Measurements from ENCODE around the gene KCNQ4. TPM values are rescaled to one million over a fixed set of nuclear protein-coding genes. Genes with fewer than 3 reads are reported as not detected.

Gene KCNQ4
- total and polyA plus RNA-seq, 4 experiments from 2014 or later: 0.14 to 0.33 (median 0.20) TPM; not detected in 1

GRCh38 chr1:40795811-40796586 lies 12.4 kb downstream of the KCNQ4 start:
- DNase-seq: peak in 1 of 5 donors; percentile 35
- ChIA-PET POLR2A (ENCODE audit: partially characterized antibody) (interaction anchor here (1.1 to 2.0 kb wide), 4 partner anchors 10 to 105 kb away, joined by 3 to 4 read pairs (median 4); partner anchors contain the start of genes CITED4 and NFYC), CTCF (ENCODE audit: partially characterized antibody) (interaction anchor here (1.9 to 4.5 kb wide), 2 partner anchors 20 to 24 kb away, joined by 7 to 32 read pairs; no protein-coding TSS in a partner anchor)
- peaks cover 31% of the 10 kb centered on the region for H3K4me1 ChIP-seq (ENCODE audit: insufficient read depth, low read length)
- H3K27me3 Mint-ChIP-seq: peaks cover 0 to 3% of the 10 kb centered on the region in 2 donors
- H3K9me3 Mint-ChIP-seq: no peaks in the 10 kb centered on the region
- intact Hi-C loops (cut with micrococcal nuclease): no loop called here
- H3K9me3 ChIP-seq (ENCODE audit: control insufficient read depth in 1 of 2, low read length in 2 of 2): no peaks in the 10 kb centered on the region
- no peaks in the 10 kb centered on the region for H3K36me3 Mint-ChIP-seq
- H3K4me3 ChIP-seq (ENCODE audit: low read length in 2 of 2): no peak overlapping the region
- H3K4me3 Mint-ChIP-seq: peak overlapping the region in 6 of 8 donors; percentile 52 to 76 (median 68)
- H3K4me1 Mint-ChIP-seq: peaks cover 10 to 34% (median 27%) of the 10 kb centered on the region in 4 donors
- no peaks in the 10 kb centered on the region for H3K27me3 ChIP-seq (ENCODE audit: insufficient read depth, low read length)
- H3K36me3 ChIP-seq (ENCODE audit: insufficient read depth, low read length): no peaks in the 10 kb centered on the region
- H3K27ac ChIP-seq (ENCODE audit: low read depth, low read length): no peak overlapping the region
- peak overlapping the region; percentile 11 to 68 (median 59) for H3K27ac Mint-ChIP-seq

DNA sequence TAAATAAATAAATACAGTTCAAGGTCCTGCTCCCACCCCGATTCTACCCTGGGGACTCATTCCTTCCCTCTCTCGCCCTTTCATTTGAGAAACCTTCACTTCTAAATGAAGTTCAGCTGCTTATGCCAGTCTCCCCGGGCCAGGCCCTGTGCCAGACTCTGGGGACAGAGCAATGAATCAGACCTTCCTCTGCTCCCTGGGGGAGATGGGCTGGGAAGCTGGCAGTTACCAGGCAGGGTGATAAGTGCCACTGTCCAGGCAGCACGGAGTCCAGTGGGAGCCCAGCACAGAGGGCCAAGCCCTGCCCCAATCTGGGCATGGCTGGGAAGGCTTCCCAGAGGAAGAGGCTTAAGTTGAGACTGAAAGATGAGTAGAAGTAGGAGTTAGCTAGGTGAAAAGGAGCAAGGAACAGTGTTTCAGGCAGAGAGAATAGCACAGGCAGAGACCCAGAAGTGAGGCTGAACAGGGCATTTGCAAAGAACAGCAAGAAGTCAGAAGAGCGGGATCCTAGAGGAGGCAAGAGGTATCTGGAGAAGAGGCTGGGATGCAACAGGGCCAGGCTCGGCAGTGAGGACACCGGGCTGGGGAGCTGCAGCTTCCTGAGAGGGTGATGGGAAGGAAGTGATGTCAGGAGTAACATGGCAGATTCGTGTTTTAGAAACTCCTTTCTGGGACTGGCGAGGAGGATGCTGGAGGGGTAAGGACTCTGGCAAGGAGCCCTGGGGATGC lies 13.5 kb downstream of the KCNQ4 start:
- no peaks in the 10 kb centered on the region for H3K9me3 ChIP-seq (ENCODE audit: control insufficient read depth in 1 of 2, low read length in 2 of 2)
- ChIA-PET POLR2A (ENCODE audit: partially characterized antibody) (interaction anchor here (1.2 to 2.6 kb wide), 5 partner anchors 9 to 105 kb away, joined by 3 to 9 read pairs (median 4); partner anchors contain the start of genes CITED4 and NFYC), CTCF (ENCODE audit: partially characterized antibody) (interaction anchor here (1.1 to 4.5 kb wide), 2 partner anchors 22 to 54 kb away, joined by 3 to 32 read pairs; no protein-coding TSS in a partner anchor)
- peaks cover 0 to 3% of the 10 kb centered on the region in 2 donors for H3K27me3 Mint-ChIP-seq
- H3K36me3 ChIP-seq (ENCODE audit: insufficient read depth, low read length): no peaks in the 10 kb centered on the region
- H3K4me3 ChIP-seq (ENCODE audit: low read length in 2 of 2): no peak overlapping the region
- intact Hi-C loops (cut with micrococcal nuclease): no loop called here
- H3K27me3 ChIP-seq (ENCODE audit: insufficient read depth, low read length): no peaks in the 10 kb centered on the region
- peaks cover 42% of the 10 kb centered on the region for H3K4me1 ChIP-seq (ENCODE audit: insufficient read depth, low read length)
- H3K4me3 Mint-ChIP-seq: peak overlapping the region; percentile 7 to 90 (median 59)
- no peak for DNase-seq
- H3K9me3 Mint-ChIP-seq: no peaks in the 10 kb centered on the region
- H3K27ac ChIP-seq (ENCODE audit: low read depth, low read length): no peak overlapping the region
- no peaks in the 10 kb centered on the region for H3K36me3 Mint-ChIP-seq
- H3K27ac Mint-ChIP-seq: peak overlapping the region in 6 of 7 donors; percentile 14 to 70 (median 50)
- peaks cover 21 to 45% (median 37%) of the 10 kb centered on the region in 4 donors for H3K4me1 Mint-ChIP-seq

DNA sequence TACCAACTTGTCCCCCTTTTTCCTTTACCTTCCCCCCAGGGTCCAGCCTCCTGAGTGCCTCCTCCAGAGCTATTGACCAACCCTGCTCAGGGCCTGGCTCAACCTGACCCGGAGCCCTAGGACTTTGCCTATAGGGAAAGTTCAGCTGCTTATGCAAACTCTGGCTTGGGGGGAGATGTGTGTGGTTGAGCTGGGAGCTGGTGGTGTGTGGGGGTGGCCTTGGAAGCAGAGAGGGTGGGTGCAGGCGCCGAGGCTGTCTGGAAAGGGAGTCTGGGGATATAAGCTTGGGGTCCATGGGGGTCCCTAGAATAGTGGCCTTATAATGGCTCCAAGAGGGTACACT lies 14.1 kb downstream of the KCNQ4 start:
- Histone ChIP-seq H3K4me3 (ENCODE audit: low read length in 2 of 2) (no peak overlapping the region), H3K9me3 (ENCODE audit: control insufficient read depth in 1 of 2, low read length in 2 of 2) (no peaks in the 10 kb centered on the region), H3K36me3 (ENCODE audit: insufficient read depth, low read length) (no peaks in the 10 kb centered on the region), H3K4me1 (ENCODE audit: insufficient read depth, low read length) (peaks cover 43% of the 10 kb centered on the region), H3K27me3 (ENCODE audit: insufficient read depth, low read length) (no peaks in the 10 kb centered on the region), H3K27ac (ENCODE audit: low read depth, low read length) (no peak overlapping the region)
- peak overlapping the region in 4 of 8 donors; percentile 47 to 85 (median 68) for H3K4me3 Mint-ChIP-seq
- H3K4me1 Mint-ChIP-seq: peaks cover 22 to 50% (median 38%) of the 10 kb centered on the region in 4 donors
- no peak for DNase-seq
- intact Hi-C loops (cut with micrococcal nuclease): no loop called here
- ChIA-PET CTCF (ENCODE audit: partially characterized antibody) (interaction anchor here (1.1 to 4.5 kb wide), 2 partner anchors 22 to 53 kb away, joined by 3 to 32 read pairs; no protein-coding TSS in a partner anchor), POLR2A (ENCODE audit: partially characterized antibody) (interaction anchor here (1.2 to 2.6 kb wide), 4 partner anchors 11 to 106 kb away, joined by 3 to 9 read pairs (median 6); partner anchors contain the start of genes CITED4 and NFYC)
- H3K27me3 Mint-ChIP-seq: peaks cover 0 to 3% of the 10 kb centered on the region in 2 donors
- H3K9me3 Mint-ChIP-seq: no peaks in the 10 kb centered on the region
- H3K27ac Mint-ChIP-seq: peak overlapping the region in 2 of 7 donors; percentile 70 to 83
- H3K36me3 Mint-ChIP-seq: no peaks in the 10 kb centered on the region

- Histone ChIP-seq H3K4me1 (ENCODE audit: insufficient read depth, low read length) (peaks cover 43% of the 10 kb centered on the region), H3K36me3 (ENCODE audit: insufficient read depth, low read length) (no peaks in the 10 kb centered on the region), H3K27me3 (ENCODE audit: insufficient read depth, low read length) (no peaks in the 10 kb centered on the region), H3K9me3 (ENCODE audit: control insufficient read depth in 1 of 2, low read length in 2 of 2) (no peaks in the 10 kb centered on the region), H3K4me3 (ENCODE audit: low read length in 2 of 2) (no peak overlapping the region), H3K27ac (ENCODE audit: low read depth, low read length) (no peak overlapping the region)
- intact Hi-C loops (cut with micrococcal nuclease): no loop called here
- Mint-ChIP-seq H3K27me3 (no peaks in the 10 kb centered on the region), H3K4me3 (peak overlapping the region in 1 of 8 donors; percentile 25), H3K36me3 (no peaks in the 10 kb centered on the region), H3K27ac (peak overlapping the region in 1 of 7 donors; percentile 37), H3K9me3 (no peaks in the 10 kb centered on the region), H3K4me1 (peaks cover 24 to 54% (median 41%) of the 10 kb centered on the region in 4 donors)
- CTCF ChIA-PET (ENCODE audit: partially characterized antibody): interaction anchor here (1.0 to 4.5 kb wide), 4 partner anchors 23 to 52 kb away, joined by 3 to 32 read pairs (median 3); no protein-coding TSS in a partner anchor
- no peak for DNase-seq
- POLR2A ChIA-PET (ENCODE audit: partially characterized antibody): interaction anchor here (1.2 to 2.6 kb wide), 3 partner anchors 10 to 107 kb away, joined by 3 to 9 read pairs (median 7); partner anchors contain the start of genes CITED4 and NFYC
Measured at GRCh38 chr1:40798366-40799281, 15.0 kb downstream of the KCNQ4 start.

- peaks cover 43% of the 10 kb centered on the region for H3K4me1 ChIP-seq (ENCODE audit: insufficient read depth, low read length)
- Mint-ChIP-seq H3K27me3 (no peaks in the 10 kb centered on the region), H3K36me3 (no peaks in the 10 kb centered on the region), H3K4me3 (peak overlapping the region in 1 of 8 donors; percentile 25), H3K9me3 (no peaks in the 10 kb centered on the region), H3K27ac (no peak overlapping the region), H3K4me1 (peaks cover 24 to 54% (median 40%) of the 10 kb centered on the region in 4 donors)
- H3K27ac ChIP-seq (ENCODE audit: low read depth, low read length): no peak overlapping the region
- POLR2A ChIA-PET (ENCODE audit: partially characterized antibody): interaction anchor here (1.6 to 2.6 kb wide), 2 partner anchors 106 to 108 kb away, joined by 4 to 9 read pairs; partner anchors contain the start of gene NFYC
- no peaks in the 10 kb centered on the region for H3K36me3 ChIP-seq (ENCODE audit: insufficient read depth, low read length)
- H3K9me3 ChIP-seq (ENCODE audit: control insufficient read depth in 1 of 2, low read length in 2 of 2): no peaks in the 10 kb centered on the region
- intact Hi-C loops (cut with micrococcal nuclease): no loop called here
- H3K4me3 ChIP-seq (ENCODE audit: low read length in 2 of 2): no peak overlapping the region
- no peak for DNase-seq
- no peaks in the 10 kb centered on the region for H3K27me3 ChIP-seq (ENCODE audit: insufficient read depth, low read length)
- CTCF ChIA-PET (ENCODE audit: partially characterized antibody): interaction anchor here (1.0 to 4.5 kb wide), 2 partner anchors 24 to 51 kb away, joined by 3 to 32 read pairs; no protein-coding TSS in a partner anchor
Measured at GRCh38 chr1:40799351-40799867, 15.8 kb downstream of the KCNQ4 start.

DNA sequence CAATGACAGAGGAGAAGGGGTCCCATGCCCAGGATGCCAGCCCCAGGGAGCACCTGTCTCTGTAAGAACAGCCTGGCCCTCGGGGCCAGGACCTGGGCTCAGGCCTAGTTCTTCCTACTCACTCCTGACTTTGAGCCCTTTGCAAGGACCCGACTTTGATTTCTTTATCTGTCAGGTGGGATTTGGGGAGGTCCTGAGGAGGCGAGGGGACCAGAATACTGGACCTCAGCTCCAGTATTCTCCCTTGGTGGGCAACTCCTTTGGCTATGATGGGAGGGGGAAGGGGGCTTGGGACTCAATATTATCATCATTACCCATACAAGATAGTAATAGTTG lies 18.1 kb downstream of the KCNQ4 start:
- peak overlapping the region; percentile 63 for H3K27ac ChIP-seq (ENCODE audit: low read depth, low read length)
- H3K27me3 ChIP-seq (ENCODE audit: insufficient read depth, low read length): no peaks in the 10 kb centered on the region
- no peak for DNase-seq
- H3K4me1 Mint-ChIP-seq: peaks cover 20 to 42% (median 31%) of the 10 kb centered on the region in 4 donors
- H3K9me3 Mint-ChIP-seq: no peaks in the 10 kb centered on the region
- POLR2A ChIA-PET (ENCODE audit: partially characterized antibody): interaction anchor here (1.4 kb wide), 1 partner anchor 23 kb away, joined by 3 read pairs; no protein-coding TSS in a partner anchor
- peaks cover 29% of the 10 kb centered on the region for H3K4me1 ChIP-seq (ENCODE audit: insufficient read depth, low read length)
- H3K36me3 ChIP-seq (ENCODE audit: insufficient read depth, low read length): no peaks in the 10 kb centered on the region
- H3K27me3 Mint-ChIP-seq: no peaks in the 10 kb centered on the region
- peak overlapping the region; percentile 41 to 86 (median 59) for H3K27ac Mint-ChIP-seq
- intact Hi-C loops (cut with micrococcal nuclease): loop anchor here (1.0 kb wide), 4 partner anchors 17 to 178 kb away; partner anchors contain the start of genes CITED4, CTPS1 and NFYC
- peak overlapping the region; percentile 59 to 87 (median 78) for H3K4me3 Mint-ChIP-seq
- CTCF ChIA-PET (ENCODE audit: partially characterized antibody): no interaction called here
- peak overlapping the region in 1 of 2 donors; percentile 62 for H3K4me3 ChIP-seq (ENCODE audit: low read length in 2 of 2)
- H3K9me3 ChIP-seq (ENCODE audit: control insufficient read depth in 1 of 2, low read length in 2 of 2): no peaks in the 10 kb centered on the region
- no peaks in the 10 kb centered on the region for H3K36me3 Mint-ChIP-seq
